GM19397 (cell line): Measurements from ENCODE around the gene KLF13.
"Not testable (repeated sequence)": the region's sequence is repeated elsewhere in the genome, so short reads cannot be mapped to it uniquely, and the experiment has no call there.

Experiments used
- ATAC-seq: cut with Tn5 transposase; IDR thresholded peaks from one replicate; pipeline ENCODE4 v1.9.1; 2021; ENCODE audit warnings: mild to moderate bottlenecking, moderate library complexity; ENCODE audit not compliant: unreplicated experiment

The KLF13 gene

DNA sequence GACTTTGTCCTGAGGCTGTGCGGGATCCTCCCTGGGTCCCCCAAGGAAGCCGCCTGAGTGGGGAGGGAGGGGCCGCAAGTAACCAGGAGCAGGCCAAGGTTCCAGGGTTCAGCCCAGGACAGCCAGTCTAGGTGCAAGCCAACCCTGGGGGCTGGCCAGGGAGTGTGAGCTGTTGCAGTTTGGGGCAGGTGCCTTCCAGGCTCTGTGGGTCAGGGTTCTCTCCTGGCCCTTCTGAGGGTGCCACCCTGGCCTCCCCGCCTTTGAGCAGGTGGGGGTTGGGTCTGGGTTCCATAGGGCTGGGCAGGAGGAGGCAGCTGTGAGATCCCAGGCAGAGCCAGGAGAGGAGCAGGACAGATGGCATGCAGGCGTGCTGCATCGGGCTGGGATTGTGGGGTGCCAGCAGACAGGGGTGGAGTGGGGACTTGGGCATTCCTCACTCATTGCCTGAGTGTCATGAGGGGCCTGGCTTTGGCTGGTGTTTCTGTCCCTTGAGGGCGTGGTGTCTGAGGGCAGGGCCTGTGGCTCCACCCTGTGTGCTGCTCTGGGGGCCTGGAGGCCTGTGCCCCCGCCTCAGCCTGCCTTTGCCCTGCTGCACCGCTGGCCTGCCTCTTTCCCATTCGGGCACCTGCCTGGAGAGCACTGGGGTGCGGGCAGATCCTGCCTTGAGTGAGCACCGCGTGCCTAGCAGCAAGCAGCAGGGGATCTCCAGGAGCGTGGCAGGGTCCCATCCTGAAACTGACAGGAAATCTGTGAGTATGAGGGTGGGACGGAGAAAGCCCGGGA, 18.4 kb downstream of the KLF13 start:
- peak; percentile 23 for ATAC-seq

- ATAC-seq: peak; percentile 21
Observed at GRCh38 chr15:31345606-31346366, 19.2 kb downstream of the KLF13 start.

- peak; percentile 38 for ATAC-seq
Observed at GRCh38 chr15:31346367-31347066, 19.9 kb downstream of the KLF13 start.

DNA sequence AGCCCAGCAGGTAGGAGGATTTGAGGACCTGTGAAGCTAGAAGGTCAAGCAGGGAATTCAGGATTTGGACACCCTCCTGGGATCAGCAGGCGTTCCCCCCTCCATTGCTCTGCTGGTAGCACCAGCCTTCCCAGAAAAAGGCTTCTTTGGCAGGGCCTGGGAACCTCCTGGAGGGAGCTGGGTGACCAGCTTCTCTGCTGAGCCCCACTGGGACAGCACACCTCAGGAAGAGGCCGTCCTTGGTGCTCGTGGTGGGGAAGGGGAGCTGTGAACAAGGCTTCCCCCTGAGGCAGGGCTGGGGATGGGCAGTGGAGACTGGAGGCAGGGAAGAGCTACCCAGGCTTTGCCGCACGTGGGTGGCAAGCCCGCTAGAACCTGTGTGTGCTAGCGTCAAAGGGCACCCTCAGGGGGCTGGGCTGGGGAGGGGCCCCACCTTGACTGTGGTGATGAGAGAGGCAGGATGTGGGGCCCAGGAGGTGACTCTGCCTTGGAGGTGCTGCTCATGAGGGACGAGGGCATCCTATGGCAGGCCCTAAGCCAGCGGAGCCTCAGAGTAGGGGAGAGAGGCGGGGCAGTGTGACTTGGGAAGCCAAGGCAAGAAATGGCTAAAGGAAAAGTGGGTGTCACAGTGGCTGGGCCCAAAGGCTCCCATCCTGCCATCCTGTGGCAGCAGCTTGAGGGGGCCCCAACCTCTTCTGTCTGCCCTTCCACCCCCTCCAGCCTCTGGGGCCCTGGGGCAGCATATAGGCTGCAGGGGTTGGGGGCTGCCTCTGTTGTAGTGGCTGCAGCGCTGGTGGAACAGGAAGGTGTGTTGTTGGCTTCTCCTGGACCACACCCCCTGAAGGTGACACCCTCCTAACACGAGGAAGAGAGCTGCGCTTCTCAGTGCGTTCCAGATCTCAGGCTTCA, 20.7 kb downstream of the KLF13 start:
- no peak for ATAC-seq

DNA sequence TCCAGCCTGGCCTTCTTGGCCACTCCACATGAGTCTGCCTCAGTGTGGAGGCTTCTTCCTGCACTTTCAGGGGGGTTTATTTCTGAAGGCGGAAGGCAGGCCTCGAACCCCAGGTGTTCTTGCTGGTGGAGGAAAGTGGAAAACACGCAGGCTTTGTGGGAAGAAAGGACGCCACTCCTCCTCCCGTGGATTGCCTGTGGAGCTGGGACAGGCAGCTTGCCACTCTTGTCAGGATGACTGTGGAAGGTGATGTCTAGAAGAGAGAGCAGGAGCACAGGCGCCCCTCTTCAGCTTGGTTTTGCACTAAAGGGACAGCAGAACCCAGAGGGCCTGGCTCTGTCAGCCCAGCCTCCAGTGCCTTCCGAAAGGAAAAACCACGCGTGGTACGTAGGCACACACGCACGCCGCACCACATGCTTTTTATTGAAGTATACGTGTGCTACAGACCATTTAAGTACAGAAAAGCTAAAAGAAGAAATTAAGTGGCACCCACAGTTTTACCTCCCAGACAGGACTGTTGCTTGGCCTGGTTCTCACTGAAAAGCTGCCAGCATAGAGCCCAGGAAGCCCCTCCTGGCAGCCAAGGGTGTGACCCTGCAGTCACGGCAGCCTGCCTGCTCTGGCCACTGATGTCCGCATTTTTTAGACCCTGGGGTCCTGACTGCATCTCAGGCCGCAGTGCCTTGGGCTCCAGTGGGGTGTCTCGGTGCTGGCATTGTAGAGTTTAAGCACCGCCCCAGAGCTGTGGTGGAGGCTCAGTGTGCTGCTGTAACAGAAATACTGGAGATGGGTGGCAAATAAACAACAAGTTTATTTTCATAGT, 21.6 kb downstream of the KLF13 start:
- no peak for ATAC-seq

DNA sequence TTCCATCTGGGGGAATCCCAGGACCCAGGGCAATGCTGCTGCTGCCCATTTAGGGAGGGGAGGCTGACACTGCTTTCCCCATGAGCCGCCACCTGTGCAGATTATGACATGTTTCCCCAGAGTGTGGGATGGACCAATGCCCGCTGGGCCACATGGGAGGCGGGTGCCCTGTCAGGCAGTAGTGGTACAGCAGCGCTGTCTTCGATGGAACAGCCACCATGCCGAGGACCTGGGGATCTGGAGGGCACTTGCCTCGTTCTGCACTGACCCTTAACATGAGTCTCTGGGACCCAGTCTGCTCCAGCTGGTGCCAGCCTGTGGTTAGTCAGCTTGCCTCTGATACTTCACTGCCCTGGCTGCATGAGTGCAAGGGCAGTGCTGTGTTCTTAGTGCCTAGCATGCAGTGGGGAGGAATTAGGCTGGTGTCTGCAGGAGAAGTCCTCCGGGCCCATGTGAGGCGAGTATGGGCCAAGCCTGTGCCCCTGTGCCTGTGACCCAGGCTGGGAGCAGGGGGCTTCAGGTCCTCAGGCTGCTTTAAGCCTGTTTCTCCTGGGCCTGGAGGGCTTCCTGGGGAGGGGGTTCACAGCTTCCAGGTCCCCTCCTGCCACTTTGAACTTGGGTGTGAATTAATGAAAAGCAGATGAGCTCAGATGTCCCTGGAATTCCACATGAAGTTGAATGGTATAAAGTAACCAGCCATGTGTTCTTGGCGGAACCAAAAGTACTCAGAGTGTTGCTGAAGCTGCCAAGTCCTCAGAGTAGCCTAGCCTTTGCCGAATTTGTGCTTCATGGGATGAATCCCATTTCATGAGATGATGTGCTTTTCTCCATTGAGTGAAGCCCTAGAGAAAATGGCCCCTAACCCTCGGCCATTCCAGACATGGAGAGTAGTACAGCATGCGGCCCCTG, 22.9 kb downstream of the KLF13 start:
- ATAC-seq: no peak

DNA sequence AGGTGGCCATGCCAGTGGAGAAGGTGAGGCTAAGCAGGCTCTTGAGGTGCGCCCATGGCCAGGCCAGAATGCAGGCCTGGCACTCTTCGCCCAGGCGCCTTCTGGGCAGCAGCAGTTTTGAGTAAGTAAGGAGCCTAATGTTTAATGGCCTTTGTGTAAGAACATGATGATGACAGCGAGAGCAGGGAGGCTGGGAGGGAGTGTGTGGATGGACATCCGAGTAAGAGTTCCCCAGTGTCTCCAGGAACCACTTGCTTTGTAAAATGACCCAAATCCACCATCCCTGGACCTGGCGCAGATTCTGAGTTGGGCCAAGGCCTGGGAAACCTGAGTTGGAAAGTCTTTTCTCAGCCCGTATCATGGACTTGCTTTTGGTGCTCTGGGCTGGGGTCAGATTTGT, 24.1 kb downstream of the KLF13 start:
- no peak for ATAC-seq

DNA sequence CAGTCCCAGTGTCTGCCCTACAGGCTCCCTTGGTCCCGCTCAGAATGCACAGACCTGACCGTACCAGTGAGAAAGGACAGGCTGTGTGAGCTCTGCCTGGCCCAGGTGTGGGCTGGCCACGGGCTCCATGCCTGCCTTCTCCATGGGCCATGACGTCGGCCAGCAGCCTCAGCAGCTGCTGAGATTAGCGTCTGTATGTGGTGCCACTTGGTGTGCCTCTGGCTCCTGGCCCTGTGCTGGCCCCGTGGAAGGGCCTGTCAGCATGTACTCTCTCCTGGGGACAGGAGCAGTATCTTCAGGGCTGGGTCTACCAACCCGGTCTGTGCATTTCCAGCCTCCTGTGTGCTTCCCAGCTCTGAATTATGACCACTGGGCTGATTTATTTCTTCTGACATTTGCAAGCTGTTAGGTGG, 25.7 kb downstream of the KLF13 start:
- ATAC-seq: no peak

- ATAC-seq: peak; percentile 76
Observed at GRCh38 chr15:31352911-31353811, 26.5 kb downstream of the KLF13 start.

DNA sequence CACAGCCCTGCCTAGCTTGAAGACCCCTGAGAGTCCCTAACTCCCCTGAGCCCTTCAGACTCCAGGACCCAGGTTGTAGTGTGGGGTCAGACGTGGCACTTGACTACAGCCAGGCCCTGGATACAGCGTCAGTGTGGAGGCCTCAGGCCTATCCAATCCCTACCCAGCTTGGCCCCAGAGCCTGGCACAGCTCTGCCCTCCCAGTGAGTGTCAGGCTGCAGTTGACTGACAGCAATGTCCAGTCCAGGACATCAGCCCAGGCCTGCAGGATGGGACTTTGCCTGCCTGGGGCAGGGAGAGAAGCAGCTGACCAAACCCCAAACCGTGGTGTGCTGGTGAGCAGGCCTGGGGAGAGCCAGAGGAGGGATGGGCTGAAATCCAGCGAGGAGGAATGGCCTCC, 27.3 kb downstream of the KLF13 start:
- ATAC-seq: no peak

DNA sequence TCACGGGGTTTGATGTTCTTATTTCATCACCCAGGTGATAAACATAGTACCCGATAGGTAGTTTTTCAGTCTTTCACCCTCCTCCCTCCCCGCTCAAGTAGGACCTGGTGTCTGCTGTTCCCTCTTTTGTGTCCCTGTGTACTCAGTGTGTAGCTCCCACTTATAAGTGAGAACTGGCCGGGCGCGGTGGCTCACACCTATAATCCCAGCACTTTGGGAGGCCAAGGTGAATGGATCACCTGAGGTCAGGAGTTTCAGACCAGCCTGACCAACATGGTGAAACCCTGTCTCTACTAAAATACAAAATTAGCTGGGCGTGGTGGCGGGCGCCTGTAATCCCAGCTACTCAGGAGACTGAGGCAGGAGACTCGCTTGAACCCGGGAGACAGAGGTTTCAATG, 29.5 kb downstream of the KLF13 start:
- ATAC-seq: not testable (repeated sequence)

DNA sequence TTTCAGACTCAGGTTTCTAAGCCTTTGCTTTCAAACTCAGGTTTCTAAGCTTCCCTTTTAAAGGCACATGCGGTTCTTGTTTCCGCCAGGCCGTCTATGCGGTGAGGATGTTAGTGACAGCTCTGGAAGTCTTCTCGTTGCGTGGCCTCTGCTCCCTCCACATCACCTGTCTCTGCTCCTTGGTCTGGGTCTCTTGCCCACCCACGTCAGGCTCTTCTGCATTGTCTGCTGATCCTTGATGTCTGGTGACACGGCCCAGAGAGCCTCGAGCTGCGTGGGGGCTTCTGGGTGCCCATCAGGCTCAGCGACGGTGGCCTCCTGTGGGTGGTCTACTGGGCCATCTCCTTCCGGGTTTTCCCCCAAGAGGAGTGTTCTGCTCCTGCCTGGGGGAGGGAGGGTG, 30.5 kb downstream of the KLF13 start:
- ATAC-seq: no peak

DNA sequence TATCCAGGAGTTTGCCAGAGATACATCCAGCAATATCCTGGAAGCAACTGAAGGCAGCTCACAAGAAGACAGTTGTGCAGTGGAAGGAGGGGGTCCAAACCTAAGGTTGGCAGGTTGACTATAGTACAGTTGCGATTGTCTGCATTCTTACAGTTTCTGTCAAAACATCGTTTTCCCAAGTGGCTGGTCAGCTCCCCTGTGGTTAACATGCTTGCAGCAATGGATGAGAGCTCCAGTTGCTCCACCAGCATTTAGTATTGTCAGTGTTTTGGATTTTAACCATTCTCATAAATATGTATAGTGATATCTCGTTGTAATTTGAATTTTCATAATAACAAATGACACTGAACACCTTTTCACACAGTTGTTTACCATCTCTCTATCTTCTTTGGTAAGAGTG, 31.5 kb downstream of the KLF13 start:
- ATAC-seq: no peak

DNA sequence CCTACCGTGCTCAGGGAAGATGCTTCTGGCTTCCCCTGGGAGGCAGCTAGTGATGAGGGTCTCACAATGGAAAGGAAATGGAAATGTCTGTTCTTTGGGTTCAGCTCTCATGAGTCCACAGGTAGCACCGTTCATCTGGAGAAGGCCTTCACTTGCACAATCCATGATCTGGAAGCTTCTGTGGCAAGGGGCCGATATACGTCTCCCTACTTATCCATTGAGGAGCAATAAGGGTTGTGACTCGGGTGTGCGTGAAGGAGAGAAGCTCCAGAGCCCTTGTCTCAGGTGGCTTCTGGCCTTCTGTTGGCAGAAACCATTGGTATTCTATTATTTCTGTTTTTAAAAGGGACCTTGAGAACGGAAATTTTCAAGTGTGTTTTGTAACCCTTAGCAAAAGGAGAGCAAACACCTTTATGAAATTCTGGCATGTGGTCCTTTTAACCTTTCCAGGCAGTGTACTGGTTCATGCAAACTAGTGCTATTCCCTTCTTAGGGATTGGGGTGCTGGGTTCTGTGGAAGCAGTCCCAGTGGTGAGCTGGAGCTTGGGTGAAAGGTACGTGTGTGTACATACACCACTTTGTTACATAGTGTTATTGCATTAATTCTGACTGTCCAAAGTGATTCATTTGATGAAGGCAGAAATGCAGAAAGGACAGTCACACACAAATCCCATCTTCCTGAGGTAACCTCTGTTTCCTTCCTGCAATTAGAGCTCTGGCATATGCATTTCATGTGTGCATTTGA, 32.5 kb downstream of the KLF13 start:
- ATAC-seq: no peak

DNA sequence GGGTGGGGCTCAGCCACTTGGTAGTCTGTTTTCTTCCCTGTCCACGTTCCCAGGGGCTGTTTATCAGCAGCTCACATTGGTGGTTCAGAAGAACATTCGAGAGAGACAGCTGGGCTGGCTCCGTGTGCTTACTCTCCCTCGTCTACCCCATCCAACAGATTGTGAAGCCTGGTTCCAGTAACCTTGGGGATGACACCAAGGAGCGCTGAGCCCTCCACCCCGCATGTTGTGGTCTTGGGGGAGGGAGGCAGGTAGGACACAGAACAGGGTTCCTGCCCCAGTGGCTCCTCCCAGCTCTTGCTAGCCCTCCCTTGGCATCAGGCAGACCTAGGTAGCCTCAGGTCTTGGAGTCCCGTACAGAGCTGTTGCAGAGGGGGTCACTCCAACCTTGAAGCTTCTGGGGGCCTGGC, 33.1 kb downstream of the KLF13 start:
- no peak for ATAC-seq

- ATAC-seq: no peak
Observed at GRCh38 chr15:31360158-31360561, 33.5 kb downstream of the KLF13 start.
